Activated CD4-positive, alpha-beta memory T cell treated with anti-CD3 and anti-CD28 coated beads for 36 hours (primary cell): Measurements from ENCODE around the gene AGT. TPM values are rescaled to one million over a fixed set of nuclear protein-coding genes. Genes with fewer than 3 reads are reported as not detected.
"Not testable (repeated sequence)": the region's sequence is repeated elsewhere in the genome, so short reads cannot be mapped to it uniquely, and the experiment has no call there.

Experiments used
- CTCF ChIA-PET: fragments of 350-600 bp; sonication (Branson Sonifier 250); formaldehyde crosslinking; loops from one replicate; lab custom pipeline; 2021; ENCODE audit warnings: antibody characterized with exemption, inconsistent platforms; lab: Charles Lee
- POLR2A ChIA-PET: fragments of 350-600 bp; sonication (Branson Sonifier 250); formaldehyde crosslinking; loops from one replicate; lab custom pipeline; 2021; ENCODE audit warnings: antibody characterized with exemption; lab: Charles Lee
- DNase-seq: peaks from one replicate; pipeline ENCODE4 v3.0.0-alpha.2; 2020
- H3K27ac Mint-ChIP-seq: one replicate; pipeline ENCODE4 v1.8.0; 2021; ENCODE audit warnings: mixed read lengths
- H3K27me3 Mint-ChIP-seq: one replicate; pipeline ENCODE4 v1.8.0; 2021; ENCODE audit warnings: mixed read lengths
- H3K36me3 Mint-ChIP-seq: one replicate; pipeline ENCODE4 v1.8.0; 2021; ENCODE audit warnings: mixed read lengths
- H3K4me1 Mint-ChIP-seq: one replicate; pipeline ENCODE4 v1.8.0; 2021; ENCODE audit warnings: low read depth, mixed read lengths
- H3K4me3 Mint-ChIP-seq: one replicate; pipeline ENCODE4 v1.8.0; 2021; ENCODE audit warnings: mild to moderate bottlenecking, mixed read lengths
- H3K9me3 Mint-ChIP-seq: one replicate; pipeline ENCODE4 v1.8.0; 2021; ENCODE audit warnings: mixed read lengths
- intact Hi-C: fragments of 100-400 bp; cut with micrococcal nuclease; formaldehyde crosslinking; loops from one replicate; pipeline ENCODE4 v1.15.1; 2023
- total RNA-seq, 2 experiments: library from RNA; stranded (reverse); gene quantifications; one replicate each; pipeline ENCODE4 v1.2.3, GENCODE V29; 2021

Gene AGT
- total RNA-seq, 2 experiments from 2014 or later, result not detected

GRCh38 chr1:230677200-230677599, 36.7 kb downstream of the AGT start:
- Mint-ChIP-seq H3K27me3 (no peaks in the 10 kb centered on the region), H3K36me3 (peaks cover 33% of the 10 kb centered on the region), H3K9me3 (no peaks in the 10 kb centered on the region), H3K4me3 (no peak overlapping the region), H3K27ac (no peak overlapping the region), H3K4me1 (peaks cover 2% of the 10 kb centered on the region)
- intact Hi-C loops, result no loop called here
- CTCF ChIA-PET, result no interaction called here
- POLR2A ChIA-PET, result no interaction called here
- no peak for DNase-seq

GRCh38 chr1:230674581-230674980, 39.3 kb downstream of the AGT start:
- Mint-ChIP-seq H3K9me3 (no peaks in the 10 kb centered on the region), H3K36me3 (peaks cover 36% of the 10 kb centered on the region), H3K4me3 (no peak overlapping the region), H3K4me1 (no peaks in the 10 kb centered on the region), H3K27me3 (no peaks in the 10 kb centered on the region), H3K27ac (no peak overlapping the region)
- intact Hi-C loops, result no loop called here
- ChIA-PET CTCF (no interaction called here), POLR2A (no interaction called here)
- DNase-seq, result no peak

DNA sequence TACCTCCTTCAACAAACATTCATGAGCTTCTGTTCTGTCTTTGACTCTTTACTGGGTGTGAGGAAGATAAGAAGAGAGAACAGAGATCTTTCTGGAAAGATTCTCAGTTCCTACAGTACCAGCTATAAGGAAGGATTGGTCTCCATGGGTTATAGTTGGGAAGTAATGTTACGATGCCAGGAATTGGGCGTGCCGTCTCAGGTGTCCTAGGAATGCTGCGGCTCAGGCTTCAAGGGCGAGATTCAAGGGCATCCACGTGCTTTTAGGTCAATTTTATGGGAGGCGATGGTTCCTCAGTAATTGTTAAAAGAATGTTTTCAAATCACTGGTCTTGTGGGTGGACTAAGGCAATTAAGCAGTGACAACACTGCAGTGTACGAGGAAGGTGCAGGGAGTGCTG, 44.4 kb downstream of the AGT start:
- Mint-ChIP-seq H3K9me3 (no peaks in the 10 kb centered on the region), H3K27ac (no peak overlapping the region), H3K4me1 (no peaks in the 10 kb centered on the region), H3K4me3 (no peak overlapping the region), H3K36me3 (peaks cover 38% of the 10 kb centered on the region), H3K27me3 (no peaks in the 10 kb centered on the region)
- intact Hi-C loops, result no loop called here
- no peak for DNase-seq
- CTCF ChIA-PET, result no interaction called here
- POLR2A ChIA-PET, result no interaction called here

DNA sequence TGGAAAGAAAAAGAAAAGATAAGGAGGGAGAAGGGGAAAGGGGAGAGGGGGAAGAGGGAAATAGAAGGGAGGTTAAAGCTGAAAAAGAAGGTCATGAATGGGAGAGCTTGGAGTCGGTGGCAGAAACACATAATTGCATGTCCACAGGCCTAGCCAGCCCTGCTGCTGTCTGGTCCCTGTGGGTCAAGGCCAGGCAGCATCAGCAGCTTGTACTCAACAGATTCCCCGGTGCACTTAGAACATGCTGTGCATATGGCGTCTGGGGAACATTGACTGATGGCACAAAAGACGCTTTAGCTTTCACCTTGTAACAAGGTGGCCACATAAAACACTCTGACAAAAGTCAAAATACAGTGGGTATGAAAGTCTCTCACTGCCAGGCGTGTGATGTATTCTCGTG, 45.7 kb downstream of the AGT start:
- H3K27ac Mint-ChIP-seq, result no peak overlapping the region
- no peaks in the 10 kb centered on the region for H3K9me3 Mint-ChIP-seq
- CTCF ChIA-PET, result no interaction called here

DNA sequence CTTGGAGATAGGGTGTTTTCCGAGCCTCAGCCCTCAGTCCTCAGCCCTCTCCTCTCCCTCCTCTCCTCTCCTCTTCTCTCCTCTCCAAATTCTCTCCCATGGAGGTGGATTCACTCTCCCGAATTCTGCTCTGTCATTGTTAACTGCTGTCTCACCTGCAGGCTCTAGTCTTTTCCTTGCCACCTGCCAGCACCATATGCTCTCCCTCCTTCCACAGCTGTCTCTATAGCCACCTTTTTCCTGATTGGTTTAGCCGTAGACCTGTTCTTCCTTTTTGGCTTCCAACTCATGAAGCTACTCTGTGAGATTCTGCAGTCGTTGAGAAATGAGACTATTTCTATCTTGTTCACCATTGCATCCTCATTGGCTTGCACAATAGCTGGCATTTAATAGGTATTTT, 51.9 kb downstream of the AGT start:
- POLR2A ChIA-PET, result no interaction called here
- intact Hi-C loops, result no loop called here

More for the DNA sequence above, 45.7 kb downstream of the AGT start:
- peaks cover 37% of the 10 kb centered on the region for H3K36me3 Mint-ChIP-seq
- no peaks in the 10 kb centered on the region for H3K4me1 Mint-ChIP-seq
- H3K27me3 Mint-ChIP-seq, result no peaks in the 10 kb centered on the region
- intact Hi-C loops, result no loop called here
- no peak for DNase-seq
- POLR2A ChIA-PET, result no interaction called here
- no peak overlapping the region for H3K4me3 Mint-ChIP-seq

GRCh38 chr1:230658691-230659090, 55.2 kb downstream of the AGT start:
- ChIA-PET POLR2A (no interaction called here), CTCF (no interaction called here)
- no peak for DNase-seq

More for the DNA sequence above, 51.9 kb downstream of the AGT start:
- Mint-ChIP-seq H3K27me3 (no peaks in the 10 kb centered on the region), H3K36me3 (peaks cover 34% of the 10 kb centered on the region), H3K9me3 (no peaks in the 10 kb centered on the region), H3K4me3 (no peak overlapping the region), H3K4me1 (peaks cover under 1% of the 10 kb centered on the region), H3K27ac (no peak overlapping the region)
- no peak for DNase-seq
- CTCF ChIA-PET, result interaction anchor here (0.6 kb wide), 1 partner anchor 195 kb away, joined by 3 read pairs; no protein-coding TSS in a partner anchor

GRCh38 chr1:230658103-230658502, 55.8 kb downstream of the AGT start:
- DNase-seq, H3K9me3 Mint-ChIP-seq, POLR2A ChIA-PET, H3K27me3 Mint-ChIP-seq, H3K4me3 Mint-ChIP-seq, H3K27ac Mint-ChIP-seq, intact Hi-C loops: not testable (repeated sequence)
- H3K4me1 Mint-ChIP-seq, result peaks cover 33% of the 10 kb centered on the region
- H3K36me3 Mint-ChIP-seq, result peaks cover 23% of the 10 kb centered on the region
- CTCF ChIA-PET, result interaction anchor here (1.6 kb wide), 1 partner anchor 16 kb away, joined by 3 read pairs; no protein-coding TSS in a partner anchor

More at GRCh38 chr1:230658691-230659090, 55.2 kb downstream of the AGT start:
- H3K9me3 Mint-ChIP-seq, result peaks cover 5% of the 10 kb centered on the region
- H3K27ac Mint-ChIP-seq, result no peak overlapping the region
- no peaks in the 10 kb centered on the region for H3K27me3 Mint-ChIP-seq
- peaks cover 21% of the 10 kb centered on the region for H3K36me3 Mint-ChIP-seq
- H3K4me1 Mint-ChIP-seq, result peaks cover 31% of the 10 kb centered on the region
- intact Hi-C loops, result no loop called here
- no peak overlapping the region for H3K4me3 Mint-ChIP-seq

DNA sequence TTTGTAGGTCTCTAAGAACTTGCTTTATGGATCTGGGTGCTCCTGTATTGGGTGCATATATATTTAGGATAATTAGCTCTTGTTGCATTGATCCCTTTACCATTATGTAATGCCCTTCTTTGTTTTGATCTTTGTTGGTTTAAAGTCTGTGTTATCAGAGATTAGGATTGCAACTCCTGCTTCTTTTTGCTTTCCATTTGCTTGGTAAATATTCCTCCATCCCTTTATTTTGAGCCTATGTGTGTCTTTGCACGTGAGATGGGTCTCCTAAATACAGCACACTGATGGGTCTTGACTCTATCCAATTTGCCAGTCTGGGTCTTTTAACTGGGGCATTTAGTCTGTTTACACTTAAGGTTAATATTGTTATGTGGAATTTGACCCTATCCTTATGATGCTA, 57.2 kb downstream of the AGT start:
- H3K4me3 Mint-ChIP-seq, H3K27me3 Mint-ChIP-seq, intact Hi-C loops, H3K27ac Mint-ChIP-seq, H3K9me3 Mint-ChIP-seq, DNase-seq, POLR2A ChIA-PET: not testable (repeated sequence)
- CTCF ChIA-PET, result interaction anchor here (1.6 kb wide), 1 partner anchor 15 kb away, joined by 3 read pairs; no protein-coding TSS in a partner anchor
- peaks cover 33% of the 10 kb centered on the region for H3K4me1 Mint-ChIP-seq
- peaks cover 19% of the 10 kb centered on the region for H3K36me3 Mint-ChIP-seq

Other genes with a start within 250 kb of the AGT start
- gene COG2, start 71.6 kb downstream of the AGT start, total RNA-seq, result 10 to 100 TPM; 29.6 to 32.3 TPM
- not detected for gene CAPN9, start 33.3 kb upstream of the AGT start, total RNA-seq
- 1 to 10 TPM; 6.4 to 7.2 TPM for gene C1orf198, start 154.4 kb upstream of the AGT start, total RNA-seq